ENCODE measurements around the gene MIDN.

MIDN gene

DNA sequence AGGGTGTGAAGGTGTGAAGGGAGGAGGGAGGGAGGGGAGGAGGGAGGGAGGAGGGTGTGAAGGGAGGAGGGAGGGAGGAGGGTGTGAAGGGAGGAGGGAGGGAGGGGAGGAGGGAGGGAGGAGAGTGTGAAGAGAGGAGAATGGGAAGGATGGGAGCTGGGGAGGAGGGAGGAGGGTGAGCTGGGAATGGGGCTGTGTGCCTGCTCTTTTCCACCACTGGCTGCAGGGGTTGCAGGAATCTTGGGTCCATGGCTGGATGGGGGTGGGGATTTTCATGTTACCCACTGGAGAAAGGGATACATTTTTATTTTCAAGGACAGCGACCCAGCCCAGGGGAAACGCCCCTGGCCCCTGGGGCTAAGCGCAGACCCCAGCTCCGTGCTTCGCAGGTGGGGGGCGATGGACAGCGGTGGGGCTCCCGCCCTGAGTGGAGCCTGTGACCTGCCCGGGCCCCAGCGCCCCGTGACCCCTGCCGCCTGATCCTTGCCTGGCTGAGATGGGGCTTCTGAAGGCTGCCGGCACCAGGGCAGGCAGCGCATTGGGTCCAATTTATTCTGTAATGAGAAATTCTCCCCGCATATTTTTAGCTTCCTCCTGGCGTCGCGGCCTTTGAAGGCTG is 34.3 kb downstream of the MIDN start:
- no peak for DNase-seq (ENCODE audit: low read depth, low spot score)

DNA sequence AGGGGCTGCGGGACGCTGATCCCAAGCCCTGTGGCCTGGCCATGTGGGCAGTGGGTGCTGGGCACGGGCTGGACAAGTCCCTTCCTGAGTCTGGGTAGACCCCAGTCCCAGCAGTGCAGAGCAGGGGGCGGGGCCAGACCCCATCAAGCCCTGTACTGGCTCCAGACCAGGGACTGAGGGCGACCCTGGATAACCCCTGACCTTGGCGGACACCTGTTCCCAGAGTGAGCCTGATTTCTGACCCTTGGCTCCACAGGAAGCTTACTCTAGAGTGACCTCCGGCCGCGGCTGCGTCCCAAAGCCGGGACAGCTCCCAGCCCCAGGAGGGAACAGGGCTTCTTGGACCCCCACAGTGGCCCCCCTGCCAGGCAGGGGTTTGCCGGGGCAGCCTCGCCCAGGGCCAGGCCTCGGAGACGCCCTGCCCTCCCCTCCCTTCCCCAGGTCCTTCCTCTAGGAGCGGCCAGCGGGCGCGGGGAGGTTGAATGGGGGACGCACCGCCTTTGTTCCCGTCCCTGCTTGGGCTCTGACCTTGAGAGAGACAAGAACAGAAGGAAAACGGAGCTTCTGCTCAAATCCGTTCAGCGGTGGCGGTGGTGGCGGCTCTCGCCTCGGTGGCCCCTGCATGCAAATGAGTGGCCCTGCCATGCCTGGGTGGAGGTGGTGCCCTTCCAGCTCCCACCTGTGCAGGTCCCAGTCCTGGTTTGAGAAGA is 35.0 kb downstream of the MIDN start:
- no peak for DNase-seq (ENCODE audit: low read depth, low spot score)

DNA sequence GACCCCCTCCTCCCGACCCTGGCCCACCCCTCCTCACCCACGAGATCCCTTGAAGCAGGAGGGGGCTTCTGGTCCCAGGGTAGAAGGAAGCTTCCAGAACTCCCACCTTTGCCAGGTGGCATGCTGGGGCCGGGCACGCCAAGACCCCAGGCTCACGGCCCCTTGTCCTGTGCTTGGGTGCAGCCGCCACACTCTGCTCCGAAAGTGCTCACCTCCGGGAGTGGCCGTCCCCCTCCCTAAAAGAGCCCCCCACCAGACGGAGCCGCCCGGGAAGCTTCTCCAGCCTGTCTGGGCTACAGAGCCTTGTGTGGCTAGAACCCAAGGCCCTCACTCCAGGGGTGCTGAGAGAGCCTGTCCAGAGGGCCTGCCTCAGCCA is 35.5 kb downstream of the MIDN start:
- DNase-seq (ENCODE audit: low read depth, low spot score), result no peak

DNA sequence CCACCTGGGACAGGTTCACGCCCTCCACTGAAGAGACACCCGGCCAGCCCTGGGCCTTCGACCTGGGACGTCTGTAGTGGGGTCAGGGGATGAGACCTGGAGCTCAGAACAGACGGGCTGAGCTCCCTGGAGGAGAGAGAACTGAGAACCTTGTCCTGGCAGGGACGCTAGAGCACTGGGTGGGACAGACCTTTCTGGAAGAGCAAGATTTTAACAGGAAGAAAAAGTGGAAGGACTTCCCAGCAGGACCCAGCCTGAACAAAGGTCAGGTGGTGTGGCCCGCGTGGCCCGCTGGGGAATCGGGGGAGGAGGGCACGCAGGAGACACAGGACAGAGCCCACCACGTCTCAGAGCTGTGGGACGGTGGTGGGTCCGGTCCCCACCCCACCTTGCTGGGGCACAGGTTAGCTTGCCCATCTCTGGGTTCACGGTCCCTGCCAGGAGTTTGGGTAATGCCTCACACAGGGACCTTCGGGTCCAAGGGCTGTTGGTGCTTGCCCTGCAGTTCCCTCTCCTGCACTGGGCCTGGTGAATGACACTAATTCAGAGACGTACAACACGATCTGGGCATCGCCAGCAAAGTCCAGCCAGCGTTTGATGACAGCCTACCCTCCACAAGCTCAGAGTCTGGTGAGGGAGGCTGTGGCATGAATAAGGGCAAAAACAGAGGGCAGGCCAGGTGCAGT is 36.1 kb downstream of the MIDN start:
- DNase-seq (ENCODE audit: low read depth, low spot score), result no peak

DNA sequence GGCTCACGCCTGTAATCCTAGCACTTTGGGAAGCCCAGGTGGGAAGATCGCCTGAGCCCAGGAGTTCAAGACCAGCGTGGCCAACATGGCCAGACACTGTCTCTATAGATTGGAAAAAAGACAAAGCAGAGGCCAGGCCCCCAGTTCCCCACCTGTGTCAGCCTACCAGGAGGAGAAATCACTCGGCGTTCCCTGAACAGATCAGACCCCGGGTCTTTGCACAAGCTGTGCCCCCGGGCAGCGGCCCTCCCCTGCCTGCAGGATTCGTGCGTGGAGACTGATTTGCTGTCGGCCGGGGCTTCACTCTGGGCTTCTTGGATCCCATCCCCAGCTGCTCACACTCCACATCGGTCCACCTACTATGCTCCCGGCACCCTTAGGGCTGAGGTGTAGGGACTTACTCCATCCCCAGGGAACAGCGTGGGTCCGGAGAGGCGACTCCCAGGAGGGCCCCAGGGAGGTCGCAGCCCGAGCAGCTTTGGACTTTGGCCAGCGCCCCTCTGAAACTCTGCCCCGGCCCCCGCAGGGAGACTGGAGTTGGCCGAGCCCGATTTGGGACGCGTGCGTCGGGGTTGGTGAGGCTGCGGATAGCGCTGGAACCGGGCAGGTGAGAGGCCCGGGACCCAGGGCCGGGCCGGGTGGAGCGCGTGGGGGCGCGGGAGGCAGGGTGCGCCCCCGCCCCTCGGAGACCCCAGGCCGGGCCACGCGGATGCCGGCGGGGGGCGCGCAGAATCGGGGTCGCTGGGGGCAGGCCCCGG is 36.8 kb downstream of the MIDN start:
- DNase-seq (ENCODE audit: low read depth, low spot score), result no peak

DNA sequence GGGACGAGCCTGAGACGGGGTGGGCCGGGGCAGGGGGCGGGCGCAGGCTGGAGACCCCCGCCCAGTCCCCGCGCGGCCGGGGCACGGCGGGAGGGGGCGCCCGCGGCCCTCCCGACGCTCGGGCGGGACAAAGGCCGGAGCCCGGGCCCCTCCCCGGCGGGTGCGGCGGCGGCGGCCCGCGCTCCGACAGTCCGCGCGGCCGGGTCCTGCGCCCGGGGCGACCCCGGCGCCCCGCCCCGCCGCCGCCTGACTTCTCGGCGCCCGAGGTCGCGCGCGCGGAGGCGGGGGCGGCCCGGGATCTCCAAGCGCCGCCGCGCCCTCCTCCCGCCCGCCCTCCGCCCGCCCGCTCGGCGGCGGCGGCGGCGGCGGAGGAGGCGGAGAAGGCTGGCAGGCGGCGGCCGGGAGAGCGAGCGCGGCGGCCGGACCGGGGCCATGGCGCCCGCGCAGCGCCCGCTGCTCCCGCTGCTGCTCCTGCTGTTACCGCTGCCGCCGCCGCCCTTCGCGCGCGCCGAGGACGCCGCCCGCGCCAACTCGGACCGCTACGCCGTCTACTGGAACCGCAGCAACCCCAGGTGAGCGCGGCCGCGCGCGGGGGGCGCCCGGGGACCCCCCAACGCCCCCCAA is 37.5 kb downstream of the MIDN start, which contains the start of gene EFNA2:
Gene EFNA2, plus strand, starts transcription at position 137 of the 624 bp plus-strand sequence. Its CDS starts 296 bp downstream, at position 433.
- DNase-seq (ENCODE audit: low read depth, low spot score), result no peak

DNA sequence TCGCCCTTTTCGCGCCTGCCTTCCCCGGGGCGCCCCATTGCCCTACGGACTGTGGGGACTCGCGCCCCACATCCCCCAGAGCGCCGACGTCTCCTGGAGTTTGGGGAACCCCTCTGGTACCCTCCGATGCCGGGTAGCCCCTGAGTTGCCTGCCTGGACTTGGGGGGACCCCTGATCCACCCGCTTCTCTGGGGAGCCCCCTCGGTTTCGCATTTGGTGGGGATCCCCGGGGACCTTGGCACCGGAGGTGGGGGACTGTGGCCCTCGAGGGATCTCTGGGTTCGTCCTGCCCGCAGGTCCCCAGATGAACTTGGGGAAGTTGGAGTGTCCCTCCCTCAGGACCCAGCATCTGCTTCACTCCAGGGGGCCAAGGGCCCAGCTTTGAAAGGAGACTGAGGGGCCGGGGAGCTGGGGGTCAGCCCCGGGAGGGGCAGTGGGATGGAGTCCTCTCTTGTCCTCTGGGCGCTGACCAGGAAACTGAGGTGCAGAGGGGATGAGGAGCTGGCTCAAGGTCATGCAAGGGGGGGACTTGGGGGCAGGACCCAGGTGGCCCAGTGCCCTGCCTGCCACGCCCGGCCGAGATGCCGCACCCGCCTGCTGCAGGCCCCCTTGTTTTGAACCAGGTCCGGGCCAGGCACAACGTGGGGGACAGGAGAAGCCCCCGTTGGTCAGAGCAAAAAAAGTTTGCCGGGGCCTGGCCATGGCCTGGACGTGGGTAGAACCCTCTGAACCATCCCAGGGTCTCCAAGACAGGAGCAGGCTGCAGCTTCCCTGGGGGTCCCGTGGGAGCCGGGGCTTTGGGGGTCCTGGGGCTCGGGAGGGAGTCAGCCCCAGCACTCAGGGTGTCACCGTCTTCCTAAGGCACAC is 38.3 kb downstream of the MIDN start:
- DNase-seq (ENCODE audit: low read depth, low spot score), result no peak

DNA sequence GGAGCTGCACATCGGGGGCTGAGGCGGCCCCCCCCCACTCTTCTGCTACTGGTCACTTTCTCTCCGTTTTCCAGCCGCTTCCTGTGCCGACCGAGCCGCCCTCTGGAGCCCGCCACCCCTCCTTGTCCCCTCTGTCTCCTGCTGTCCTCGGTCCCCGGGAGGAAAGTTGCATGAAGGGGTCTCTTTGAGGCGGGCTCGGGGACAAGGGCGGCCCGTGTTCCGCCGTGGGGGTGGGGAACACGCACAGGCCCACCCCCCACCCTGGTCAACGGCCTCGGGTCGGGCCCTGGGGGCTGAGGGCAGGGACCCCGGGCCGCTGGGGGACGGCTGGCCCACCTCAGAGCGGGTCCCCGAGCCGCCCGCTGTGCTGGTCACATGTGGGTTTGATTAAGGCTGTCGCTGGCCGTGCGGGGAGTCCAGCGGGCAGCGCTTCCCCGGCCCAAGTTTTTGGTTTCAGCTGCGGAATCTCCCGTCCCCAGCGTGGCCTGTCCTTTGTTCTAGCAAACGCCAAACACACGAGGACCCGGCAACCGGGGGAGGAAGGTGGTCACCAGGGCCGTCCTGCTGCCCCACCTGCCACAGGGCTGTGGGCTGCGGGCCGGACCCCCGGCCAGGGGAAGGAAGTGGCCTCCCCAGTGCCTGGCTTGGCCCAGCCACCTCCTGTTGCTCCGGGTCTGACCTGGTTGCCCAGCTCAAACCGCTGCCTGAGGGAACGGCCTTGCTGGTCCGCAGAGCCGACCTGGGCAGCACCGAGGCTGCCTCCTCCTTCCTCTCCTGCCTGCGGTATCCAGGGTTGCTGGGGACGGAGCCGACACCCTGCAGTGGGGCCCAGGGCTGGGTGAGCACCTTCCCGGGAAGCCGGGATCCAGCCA is 39.2 kb downstream of the MIDN start:
- no peak for DNase-seq (ENCODE audit: low read depth, low spot score)

DNA sequence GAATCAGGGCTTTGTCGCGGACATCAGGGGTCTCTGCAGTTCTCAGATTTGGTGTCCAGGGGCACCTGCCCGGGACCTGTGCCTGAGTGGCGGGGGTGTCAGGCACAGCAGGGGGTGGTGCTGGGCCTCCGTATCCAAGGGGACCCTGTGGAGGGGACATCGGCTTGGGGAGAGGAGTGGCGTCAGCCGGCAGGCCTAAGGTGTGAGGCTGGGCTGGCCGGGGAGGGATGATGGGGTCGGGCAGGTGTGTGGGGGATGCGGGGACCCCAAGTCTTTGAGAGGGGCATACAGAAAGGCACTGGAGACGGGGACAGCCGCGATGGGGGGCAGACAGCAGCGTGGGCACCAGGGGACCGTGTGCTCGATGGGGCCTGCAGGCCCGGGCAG is 39.8 kb downstream of the MIDN start:
- DNase-seq (ENCODE audit: low read depth, low spot score), result no peak

DNA sequence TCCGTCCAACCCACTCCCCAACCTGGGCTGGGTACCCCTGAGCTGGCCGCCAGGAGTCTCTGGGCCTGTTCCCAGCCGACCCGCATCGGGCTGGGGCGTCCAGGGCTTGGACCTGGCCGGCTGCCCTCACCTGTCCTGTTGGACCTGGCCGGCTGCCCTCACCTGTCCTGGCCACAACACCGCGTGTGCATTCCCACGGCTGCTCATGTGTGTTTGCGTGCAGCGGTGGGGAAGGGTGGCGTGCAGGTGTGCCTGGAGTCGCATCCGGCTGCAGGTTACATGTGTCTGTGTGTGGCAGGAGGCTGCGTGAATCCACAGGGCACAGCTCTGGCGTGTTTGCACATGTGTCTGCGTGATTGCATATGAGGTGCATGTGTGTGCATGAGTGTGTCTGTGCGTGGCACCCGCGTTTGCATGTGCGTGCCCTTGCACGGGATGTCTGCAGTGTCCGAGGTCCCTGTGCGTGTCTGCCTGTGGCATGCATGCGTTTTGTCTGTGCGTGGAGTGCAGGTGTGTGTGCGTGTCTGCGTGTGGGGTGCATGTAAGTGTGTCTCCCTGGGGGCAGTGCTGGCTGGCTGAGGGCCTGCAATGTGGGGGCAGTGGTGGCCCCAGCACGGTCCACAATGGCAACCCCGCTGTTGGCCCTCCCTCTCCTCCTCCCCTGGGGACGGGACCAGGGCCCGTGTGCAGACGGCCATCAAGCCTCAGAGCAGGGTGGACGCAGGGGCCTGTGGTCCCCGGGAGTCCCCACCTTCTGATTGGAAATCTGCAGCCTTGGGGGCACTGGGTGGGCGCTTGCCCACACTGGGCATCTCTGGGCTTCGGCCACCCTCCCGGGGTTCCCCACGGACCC is 40.7 kb downstream of the MIDN start:
- DNase-seq (ENCODE audit: low read depth, low spot score), result no peak

DNA sequence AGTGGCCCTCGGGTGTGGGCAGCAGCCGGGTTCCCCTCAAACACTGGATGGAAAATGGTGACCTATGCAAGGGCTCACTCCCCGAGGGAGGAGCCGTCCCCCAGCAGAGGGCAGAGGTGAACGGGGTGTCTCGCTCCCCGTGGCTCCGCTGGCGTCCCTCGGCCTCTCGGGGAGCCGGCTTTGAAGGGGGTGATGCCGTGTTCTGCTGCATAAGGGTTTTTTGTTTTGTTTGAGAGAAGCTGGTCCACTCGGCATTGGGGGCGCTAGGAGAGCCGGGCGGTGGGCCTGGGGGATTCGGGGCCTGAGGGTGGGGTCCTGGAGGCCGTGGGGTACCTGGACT is 41.3 kb downstream of the MIDN start:
- DNase-seq (ENCODE audit: low read depth, low spot score), result no peak

DNA sequence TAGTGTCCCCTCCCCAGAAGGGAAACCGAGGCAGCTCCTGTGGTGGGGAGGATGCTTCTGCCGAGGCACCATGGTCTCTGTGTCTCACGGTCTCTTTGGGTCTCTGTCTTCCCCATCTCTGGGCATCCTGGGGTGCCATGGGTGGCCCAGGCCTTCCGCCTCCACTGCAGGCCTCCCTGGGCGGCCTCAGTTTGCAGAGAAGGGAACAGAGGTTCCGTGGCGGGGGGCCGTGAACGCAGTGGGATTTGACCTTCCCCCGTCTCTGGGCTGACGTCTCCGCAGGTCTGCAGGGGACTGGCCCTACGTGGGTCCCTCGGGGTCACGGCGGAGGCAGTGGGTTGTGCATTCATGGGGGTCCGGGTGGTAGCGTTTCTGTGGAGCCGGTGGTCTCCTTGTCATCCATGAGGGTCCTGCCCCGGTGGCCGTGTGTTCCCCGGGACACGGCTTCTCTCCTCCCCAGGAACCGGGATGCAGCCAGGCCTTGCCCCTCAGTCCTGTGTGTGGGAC is 41.9 kb downstream of the MIDN start:
- DNase-seq (ENCODE audit: low read depth, low spot score), result no peak

DNA sequence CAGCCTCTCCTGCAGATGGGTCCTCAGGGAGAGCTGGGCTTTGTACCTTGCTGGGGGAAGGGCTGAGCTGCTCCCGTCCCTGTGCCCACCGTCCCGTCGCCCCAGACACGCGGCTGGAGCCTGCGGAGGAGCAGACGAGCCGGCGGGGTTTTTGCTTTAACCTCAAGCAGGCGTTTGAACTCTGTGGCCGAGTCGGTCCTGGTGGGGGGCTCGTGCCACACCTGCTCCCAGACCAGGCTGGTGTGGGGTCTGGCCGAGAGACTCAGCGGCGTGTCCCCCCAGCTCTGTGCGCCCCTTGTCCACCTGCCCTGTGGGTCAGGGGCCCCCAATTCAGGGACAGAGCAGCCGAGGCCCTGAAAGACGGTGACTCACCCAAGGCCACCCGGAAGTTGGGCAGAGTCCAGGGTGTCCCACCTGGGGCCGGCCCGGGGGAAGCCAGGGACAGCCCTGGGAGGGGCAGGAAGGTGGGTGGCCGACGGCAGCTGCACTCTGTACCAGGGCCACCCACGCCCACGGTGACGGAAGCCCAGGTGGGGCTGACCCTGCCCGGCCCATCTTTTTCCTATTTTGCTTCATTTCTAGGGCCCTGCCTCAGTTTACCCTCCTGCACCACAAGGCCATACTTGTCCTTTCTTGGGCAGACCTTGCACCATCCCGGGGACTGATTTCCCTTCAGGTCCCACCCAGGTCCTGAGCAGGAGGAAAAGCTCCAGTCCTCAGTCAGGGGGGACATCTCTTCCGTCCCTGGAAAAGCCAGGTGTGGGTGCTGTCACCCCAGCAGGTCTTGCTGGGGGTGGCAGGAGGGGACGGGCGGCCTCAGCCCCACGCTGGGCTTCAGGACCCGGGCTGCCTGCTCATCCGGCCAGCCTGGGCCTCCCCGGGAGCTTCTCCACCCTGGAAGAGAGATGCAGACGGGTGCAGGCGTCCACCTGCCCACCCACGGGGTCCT is 42.6 kb downstream of the MIDN start:
- no peak for DNase-seq (ENCODE audit: low read depth, low spot score)

DNA sequence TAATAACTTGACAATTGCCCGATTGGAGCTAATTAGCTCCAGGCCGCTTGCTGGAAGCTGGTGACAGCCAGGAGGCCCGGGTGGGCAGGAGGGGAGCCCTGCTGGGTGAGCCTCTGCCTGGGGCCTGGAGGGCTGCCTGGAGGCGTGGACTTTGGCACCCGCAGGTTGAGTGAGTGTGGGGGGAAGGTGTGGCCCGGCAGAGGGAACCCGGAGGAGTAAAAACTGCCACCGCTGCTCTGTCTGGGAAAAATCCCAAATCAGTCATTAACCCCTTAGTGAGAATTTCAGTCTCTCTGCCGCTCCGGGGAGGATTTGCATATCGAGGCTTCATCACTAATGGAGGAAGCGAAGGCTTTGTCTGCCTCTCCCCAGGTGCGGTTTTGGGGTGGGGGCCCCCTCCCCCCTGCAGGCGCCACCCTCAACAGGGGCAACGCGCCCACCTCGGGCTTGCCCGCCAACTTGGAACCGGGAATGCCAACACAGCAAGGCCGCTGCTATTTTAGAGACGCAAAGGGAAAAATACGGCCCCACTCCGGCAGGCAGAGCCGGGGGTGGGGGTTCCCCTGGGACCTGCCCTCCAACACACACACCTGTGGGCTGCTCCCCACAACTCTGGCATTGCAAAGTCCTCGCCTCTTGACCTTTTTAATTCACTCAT is 43.5 kb downstream of the MIDN start:
- no peak for DNase-seq (ENCODE audit: low read depth, low spot score)

DNA sequence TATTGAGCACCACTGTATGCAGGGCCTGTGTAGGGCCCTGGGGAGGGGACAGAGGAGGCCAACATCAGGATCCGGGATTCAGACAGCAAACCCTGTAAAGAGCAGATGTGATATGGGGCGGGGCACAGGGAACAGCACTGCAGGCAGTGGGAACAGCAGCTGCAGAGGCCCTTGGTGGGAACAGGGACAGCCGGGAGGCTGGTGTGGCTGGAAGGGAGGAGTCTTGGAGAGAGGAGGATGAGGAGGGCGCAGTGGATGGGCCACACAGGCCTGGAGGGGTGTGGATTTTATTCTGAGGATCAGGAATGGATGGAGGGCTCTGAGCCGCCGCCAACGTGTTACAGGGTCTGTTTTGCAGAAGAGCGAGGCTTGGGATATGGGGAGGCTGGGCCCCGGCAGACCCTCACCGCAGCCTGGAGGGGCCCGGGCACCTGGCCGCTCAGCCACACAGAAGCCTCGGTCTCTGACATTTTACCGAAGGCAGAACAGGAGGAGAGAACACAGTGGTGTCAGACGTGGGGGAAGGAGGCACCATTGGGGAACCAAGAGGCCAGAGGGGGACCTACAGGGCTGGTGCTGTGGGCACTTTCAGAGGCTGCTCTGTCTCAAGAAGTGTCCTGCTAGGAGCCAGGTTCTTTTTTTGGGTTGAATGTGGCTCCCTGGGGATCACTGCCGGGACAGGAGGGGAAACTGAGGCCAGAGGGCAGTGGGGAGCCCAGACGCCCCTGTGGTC is 44.2 kb downstream of the MIDN start:
- no peak for DNase-seq (ENCODE audit: low read depth, low spot score)

DNA sequence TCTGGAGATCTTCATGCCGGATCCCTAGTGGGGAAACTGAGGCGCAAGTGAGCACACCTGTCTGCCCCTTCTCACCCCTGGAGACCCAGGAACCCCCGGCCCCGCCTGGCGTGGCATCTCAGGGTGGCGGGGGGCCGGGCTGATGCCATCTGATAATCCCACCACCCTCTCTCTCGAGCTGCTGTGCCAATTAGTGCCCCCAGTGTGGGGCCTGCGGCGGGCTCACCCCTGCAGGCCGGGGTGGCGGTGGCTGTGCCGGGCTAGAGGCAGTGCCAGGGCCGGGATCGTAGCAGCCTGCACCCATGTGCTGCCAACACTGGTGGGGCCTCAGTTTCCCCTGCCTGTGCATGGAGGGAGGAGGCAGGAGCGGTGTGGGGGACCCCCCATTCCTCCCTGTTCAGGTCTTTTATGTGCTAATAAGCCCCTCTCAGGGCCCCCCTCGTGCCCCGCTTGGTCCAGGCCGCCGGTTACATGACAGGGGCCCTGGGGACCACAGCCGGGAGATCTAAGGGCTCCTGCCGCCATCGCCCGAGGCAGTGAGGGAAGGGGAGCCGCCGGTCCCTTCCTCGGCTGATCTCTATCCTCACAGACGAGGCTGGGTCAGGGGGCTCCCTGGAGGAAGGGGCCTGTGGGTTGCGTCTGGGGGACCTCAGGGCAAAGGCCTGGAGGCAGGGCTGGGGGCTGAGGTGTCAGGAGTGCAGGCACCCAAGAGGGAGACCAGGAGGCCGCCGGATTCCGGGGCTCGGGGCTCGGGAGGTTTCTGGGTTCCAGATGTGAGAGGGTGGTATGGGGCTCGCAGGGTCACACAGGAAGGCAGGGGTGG is 45.6 kb downstream of the MIDN start:
- no peak for DNase-seq (ENCODE audit: low read depth, low spot score)

All from ELF-1 (cell line).